HG03432 (cell line): ENCODE measurements around the gene CTNNB1.
A peak's percentile ranks its signal among the peaks of the same experiment; 100 is the strongest.

Source experiments
- ATAC-seq: cut with Tn5 transposase; IDR thresholded peaks from one replicate; pipeline ENCODE4 v1.9.1; 2021; ENCODE audit warnings: mild to moderate bottlenecking, moderate library complexity; ENCODE audit not compliant: unreplicated experiment

The CTNNB1 gene

GRCh38 chr3:41190509-41191284 is 8.6 kb upstream of the CTNNB1 start:
- ATAC-seq: peak; percentile 65

- ATAC-seq: no peak
These were observed 6.4 kb upstream of the CTNNB1 start for GRCh38 chr3:41192885-41193284.

- ATAC-seq: no peak
These were observed 5.3 kb upstream of the CTNNB1 start for GRCh38 chr3:41193794-41194539.

- ATAC-seq: no peak
These were observed 4.6 kb upstream of the CTNNB1 start for GRCh38 chr3:41194701-41195100.

- ATAC-seq: no peak
These were observed 3.4 kb upstream of the CTNNB1 start for GRCh38 chr3:41195946-41196345.

GRCh38 chr3:41196499-41197410 is 2.5 kb upstream of the CTNNB1 start:
- no peak for ATAC-seq

- no peak for ATAC-seq
These were observed 1.3 kb upstream of the CTNNB1 start for GRCh38 chr3:41198046-41198445.

- peak; percentile 5 for ATAC-seq
These were observed 779 bp upstream of the CTNNB1 start for GRCh38 chr3:41198526-41198925.

GRCh38 chr3:41199866-41200668 is 762 bp downstream of the CTNNB1 start:
- ATAC-seq: peak; percentile 17

- ATAC-seq: no peak
These were observed 1.3 kb downstream of the CTNNB1 start for GRCh38 chr3:41200669-41201021.

GRCh38 chr3:41202075-41202833 is 2.9 kb downstream of the CTNNB1 start:
- no peak for ATAC-seq

GRCh38 chr3:41202834-41203345 is 3.6 kb downstream of the CTNNB1 start:
- ATAC-seq: peak; percentile 26

GRCh38 chr3:41204369-41204768 is 5.1 kb downstream of the CTNNB1 start:
- no peak for ATAC-seq

- ATAC-seq: no peak
These were observed 6.3 kb downstream of the CTNNB1 start for GRCh38 chr3:41205591-41205990.

- ATAC-seq: no peak
These were observed 8.1 kb downstream of the CTNNB1 start for GRCh38 chr3:41207355-41207754.

- no peak for ATAC-seq
These were observed 9.4 kb downstream of the CTNNB1 start for GRCh38 chr3:41208507-41209220.

- no peak for ATAC-seq
These were observed 10.3 kb downstream of the CTNNB1 start for GRCh38 chr3:41209646-41210045.

GRCh38 chr3:41210966-41211365 is 11.7 kb downstream of the CTNNB1 start:
- no peak for ATAC-seq

- no peak for ATAC-seq
These were observed 12.8 kb downstream of the CTNNB1 start for GRCh38 chr3:41212088-41212487.
